ENCODE data around the gene TUBG1.
A peak's percentile ranks its signal among the peaks of the same experiment; 100 is the strongest.
"Not testable (repeated sequence)": the region's sequence is repeated elsewhere in the genome, so short reads cannot be mapped to it uniquely, and the experiment has no call there.

TUBG1 gene

GRCh38 chr17:42627032-42627764 is 17.7 kb downstream of the TUBG1 start:
- not testable (repeated sequence) for DNase-seq

GRCh38 chr17:42629411-42630009 is 20.0 kb downstream of the TUBG1 start:
- peak; percentile 23 to 45 for DNase-seq

- no peak for DNase-seq
These were observed 23.5 kb downstream of the TUBG1 start for GRCh38 chr17:42632949-42633444.

GRCh38 chr17:42639525-42640113 is 30.1 kb downstream of the TUBG1 start:
- DNase-seq: no peak

GRCh38 chr17:42640121-42640520 is 30.6 kb downstream of the TUBG1 start:
- DNase-seq: no peak

GRCh38 chr17:42642336-42642735 is 32.9 kb downstream of the TUBG1 start:
- no peak for DNase-seq

- DNase-seq: no peak
These were observed 38.3 kb downstream of the TUBG1 start for GRCh38 chr17:42647778-42648177.

- no peak for DNase-seq
These were observed 41.9 kb downstream of the TUBG1 start for GRCh38 chr17:42651392-42651791.

GRCh38 chr17:42653179-42654124 is 44.0 kb downstream of the TUBG1 start:
- no peak for DNase-seq

- DNase-seq: no peak
These were observed 46.0 kb downstream of the TUBG1 start for GRCh38 chr17:42655528-42655927.

- DNase-seq: no peak
These were observed 48.5 kb downstream of the TUBG1 start for GRCh38 chr17:42657824-42658588.

- peak; percentile 66 to 73 for DNase-seq
These were observed 49.8 kb downstream of the TUBG1 start, which contains the start of gene TUBG2 for GRCh38 chr17:42659079-42659931. TUBG2 (plus strand) TSS chr17:42659284; CDS start chr17:42659504, 220 bp downstream.

- not testable (repeated sequence) for DNase-seq
These were observed 50.4 kb downstream of the TUBG1 start for GRCh38 chr17:42659932-42660274.

GRCh38 chr17:42660692-42661345 is 51.3 kb downstream of the TUBG1 start:
- no peak for DNase-seq

Data from inflammatory macrophage treated with lipopolysaccharide for 1 hour (primary cell).